ENCODE measurements around the gene RARS1.

GRCh38 chr5:168449166-168449565, 37.1 kb upstream of the RARS1 start:
- TF ChIP-seq CTCF (IDR thresholded peaks at IDR 0.05; ENCODE audit: low read depth, low read length), result no peak
- no peak for TF ChIP-seq EZH2phosphoT487 (IDR thresholded peaks at IDR 0.05; ENCODE audit: low read depth)

All from OCI-LY3 (cell line).